ENCODE measurements around the gene MDP1.

GRCh38 chr14:24189059-24189375 is 26.8 kb downstream of the MDP1 start:
- TF ChIP-seq CTCF (conservative IDR thresholded peaks at IDR 0.05; ENCODE audit: low read length) (no peak), EZH2phosphoT487 (IDR thresholded peaks at IDR 0.05; ENCODE audit: borderline replicate concordance) (no peak)
